GM12878 (cell line): ENCODE results near the gene DGKQ. TPM values are rescaled to one million over a fixed set of nuclear protein-coding genes. Genes with fewer than 3 reads are reported as not detected.

Experiments used
- ASH2L ChIP-seq: fragments of 300-600, 200-600 bp; sonication (generic); IDR thresholded peaks from 2 replicates; pipeline ENCODE4 v1.6.1; 2017; ENCODE audit warnings: low read depth, mild to moderate bottlenecking, borderline replicate concordance
- ATF7 ChIP-seq: fragments of 450-650 bp; IDR thresholded peaks from 2 replicates; pipeline ENCODE4 v1.6.1; 2016; ENCODE audit warnings: low read depth, mild to moderate bottlenecking
- CBFB ChIP-seq: IDR thresholded peaks from 2 replicates; pipeline ENCODE4 v1.6.1; 2016; ENCODE audit warnings: antibody characterized with exemption, low read depth
- CHD4 ChIP-seq: fragments of 200-600 bp; sonication (generic); IDR thresholded peaks from 2 replicates; pipeline ENCODE4 v1.6.1; 2016; ENCODE audit warnings: mild to moderate bottlenecking
- DPF2 ChIP-seq: fragments of 450-650 bp; IDR thresholded peaks from 2 replicates; pipeline ENCODE4 v1.6.1; 2017; ENCODE audit warnings: mild to moderate bottlenecking
- EED ChIP-seq: sonication (generic); IDR thresholded peaks from 2 replicates; pipeline ENCODE4 v1.6.1; 2016; ENCODE audit warnings: antibody characterized with exemption, low read depth
- ELK1 ChIP-seq: IDR thresholded peaks from 2 replicates; pipeline ENCODE4 v1.6.1; 2012; ENCODE audit warnings: low read depth, low read length, improper control_type of control experiment
- FOXK2 ChIP-seq: fragments of 450-650 bp; IDR thresholded peaks from 2 replicates; pipeline ENCODE4 v1.6.1; 2017; ENCODE audit warnings: mild to moderate bottlenecking, moderate library complexity
- HDAC6 ChIP-seq: fragments of 200-600 bp; sonication (generic); IDR thresholded peaks from one replicate; pipeline ENCODE4 v1.8.0; 2017; ENCODE audit warnings: antibody characterized with exemption; ENCODE audit not compliant: unreplicated experiment
- IKZF1 ChIP-seq: fragments of 450-650 bp; conservative IDR thresholded peaks from 2 replicates; pipeline ENCODE4 v1.6.1; 2017; ENCODE audit warnings: antibody characterized with exemption, mild to moderate bottlenecking
- JUND ChIP-seq: IDR thresholded peaks from 2 replicates; pipeline ENCODE4 v1.6.1; 2012; ENCODE audit warnings: low read depth, mild to moderate bottlenecking, low read length, improper control_type of control experiment, moderate library complexity
- NFYA ChIP-seq: IDR thresholded peaks from 2 replicates; pipeline ENCODE4 v1.6.1; 2011; ENCODE audit warnings: low read depth, mild to moderate bottlenecking, low read length, improper control_type of control experiment, borderline replicate concordance
- NKRF ChIP-seq: fragments of 450-650 bp; conservative IDR thresholded peaks from 2 replicates; pipeline ENCODE4 v1.6.1; 2017; ENCODE audit warnings: mild to moderate bottlenecking, moderate library complexity
- POU2F2 ChIP-seq: IDR thresholded peaks from 3 replicates; pipeline ENCODE4 v1.6.1; 2011; ENCODE audit warnings: low read depth, mild to moderate bottlenecking, low read length, borderline replicate concordance
- RCOR1 ChIP-seq: conservative IDR thresholded peaks from 2 replicates; pipeline ENCODE4 v1.6.1; 2012; ENCODE audit warnings: low read depth, low read length, improper control_type of control experiment
- SP1 ChIP-seq: IDR thresholded peaks from one replicate; pipeline ENCODE4 v1.6.1; 2011; ENCODE audit warnings: low read depth, low read length
- SRF ChIP-seq, 2 experiments: IDR thresholded peaks; 2 replicates each; pipeline ENCODE4 v1.6.1; 2011; ENCODE audit warnings: low read depth in 2 of 2, low read length in 2 of 2, mild to moderate bottlenecking in 1 of 2, moderate library complexity in 1 of 2
- YY1 ChIP-seq: IDR thresholded peaks from 2 replicates; pipeline ENCODE4 v1.6.1; 2011; ENCODE audit warnings: low read depth, mild to moderate bottlenecking, low read length
- polyA plus RNA-seq, 11 experiments: library from polyadenylated mRNA; depleted of rRNA in 4 of 11; unstranded in 6 of 11; stranded (reverse) in 5 of 11; fragments of >200 nt; fragmentation: Nextera tagmentation in 4 of 11; fragmentation: Illumina TruSeq in 1 of 11; extraction: Ambion mirVana in 4 of 11; extraction: Trizol in 1 of 11; gene quantifications; 1 replicate in 1 of 11; 2 replicates in 10 of 11; pipeline versions ENCODE4 v1.2.1 to v1.2.3, GENCODE V29; 2011 to 2016; ENCODE audit warnings: inconsistent platforms in 2 of 11, missing spikeins in 2 of 11, low read depth in 1 of 11
- total RNA-seq, 4 experiments: library from RNA; depleted of rRNA in 3 of 4; stranded (reverse); fragments of >200 nt in 3 of 4; fragmentation: Illumina TruSeq in 1 of 4; extraction: Trizol in 1 of 4; gene quantifications; 2 replicates each; pipeline versions ENCODE4 v1.2.1 to v1.2.3, GENCODE V29; 2013 to 2021
- TF ChIP-seq, protein P1 (sequence below): fragments of 450-650 bp; IDR thresholded peaks from 2 replicates; pipeline ENCODE4 v1.6.1; 2018; ENCODE audit warnings: borderline replicate concordance, mild to moderate bottlenecking; ENCODE audit not compliant: partially characterized antibody
- TF ChIP-seq, protein P2 (sequence below): fragments of 450-650 bp; IDR thresholded peaks from 2 replicates; pipeline ENCODE4 v1.6.1; 2017; ENCODE audit warnings: mild to moderate bottlenecking, moderate library complexity

The DGKQ gene
- total and polyA plus RNA-seq, 10 of the 15 experiments (the other 5 are each of a cell fraction or from before 2014, with no cell fraction given) = 0.11 to 10.5 (median 1.4) TPM

DNA sequence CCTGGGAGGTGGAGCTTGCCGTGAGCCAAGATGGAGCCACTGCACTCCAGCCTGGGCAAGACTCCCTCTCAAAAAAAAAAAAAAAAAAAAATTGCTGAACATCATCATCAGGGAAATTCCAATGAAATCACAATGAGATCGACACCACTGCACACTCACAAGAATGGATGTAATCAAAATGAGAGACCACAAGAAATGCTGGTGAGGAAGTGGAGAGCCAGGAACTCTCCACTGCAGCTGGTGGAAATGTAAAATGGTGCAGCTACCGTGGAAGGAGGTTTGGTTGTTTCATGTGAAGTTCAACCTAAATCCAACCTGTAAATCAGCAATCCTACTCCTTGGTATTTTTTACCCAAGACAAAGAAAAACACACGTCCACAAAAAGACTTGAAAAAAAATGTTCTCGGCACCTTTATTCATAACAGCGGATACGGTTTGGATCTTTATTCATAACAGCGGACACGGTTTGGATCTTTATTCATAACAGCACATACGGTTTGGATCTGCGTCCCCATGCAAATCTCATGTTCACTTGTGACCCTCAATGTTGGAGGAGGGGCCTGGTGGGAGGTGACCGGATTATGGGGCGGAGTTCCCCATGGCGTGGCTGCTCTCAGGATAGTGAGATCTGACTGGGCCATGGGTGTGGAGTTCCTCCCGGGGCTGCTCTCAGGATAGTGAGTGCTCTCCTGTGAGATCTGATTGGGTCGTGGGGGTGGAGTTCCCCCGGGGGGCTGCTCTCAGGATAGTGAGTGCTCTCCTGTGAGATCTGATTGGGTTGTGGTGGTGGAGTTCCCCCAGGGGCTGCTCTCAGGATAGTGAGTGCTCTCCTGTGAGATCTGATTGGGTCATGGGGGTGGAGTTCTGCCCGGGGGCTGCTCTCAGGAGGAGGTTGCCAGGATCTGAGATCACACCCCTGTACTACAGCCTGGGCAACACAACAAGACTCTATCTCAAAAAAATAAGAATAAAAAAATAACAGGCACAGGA, 49.0 kb downstream of the DGKQ start (continued):
- no peak; the same call in 1 of the 2 replicates for TF ChIP-seq IKZF1
- TF ChIP-seq, protein P1, sequence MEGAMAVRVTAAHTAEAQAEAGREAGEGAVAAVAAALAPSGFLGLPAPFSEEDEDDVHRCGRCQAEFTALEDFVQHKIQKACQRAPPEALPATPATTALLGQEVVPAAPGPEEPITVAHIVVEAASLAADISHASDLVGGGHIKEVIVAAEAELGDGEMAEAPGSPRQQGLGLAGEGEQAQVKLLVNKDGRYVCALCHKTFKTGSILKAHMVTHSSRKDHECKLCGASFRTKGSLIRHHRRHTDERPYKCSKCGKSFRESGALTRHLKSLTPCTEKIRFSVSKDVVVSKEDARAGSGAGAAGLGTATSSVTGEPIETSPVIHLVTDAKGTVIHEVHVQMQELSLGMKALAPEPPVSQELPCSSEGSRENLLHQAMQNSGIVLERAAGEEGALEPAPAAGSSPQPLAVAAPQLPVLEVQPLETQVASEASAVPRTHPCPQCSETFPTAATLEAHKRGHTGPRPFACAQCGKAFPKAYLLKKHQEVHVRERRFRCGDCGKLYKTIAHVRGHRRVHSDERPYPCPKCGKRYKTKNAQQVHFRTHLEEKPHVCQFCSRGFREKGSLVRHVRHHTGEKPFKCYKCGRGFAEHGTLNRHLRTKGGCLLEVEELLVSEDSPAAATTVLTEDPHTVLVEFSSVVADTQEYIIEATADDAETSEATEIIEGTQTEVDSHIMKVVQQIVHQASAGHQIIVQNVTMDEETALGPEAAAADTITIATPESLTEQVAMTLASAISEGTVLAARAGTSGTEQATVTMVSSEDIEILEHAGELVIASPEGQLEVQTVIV = no peak
- no peak for TF ChIP-seq CHD4
- TF ChIP-seq JUND = no peak
- peak; percentile 25; the same call in 1 of the 2 replicates for TF ChIP-seq EED
- TF ChIP-seq NFYA = no peak
- TF ChIP-seq FOXK2 = no peak
- no peak for TF ChIP-seq NKRF
- TF ChIP-seq RCOR1 = no peak
- TF ChIP-seq ASH2L = no peak
- TF ChIP-seq, protein P2, sequence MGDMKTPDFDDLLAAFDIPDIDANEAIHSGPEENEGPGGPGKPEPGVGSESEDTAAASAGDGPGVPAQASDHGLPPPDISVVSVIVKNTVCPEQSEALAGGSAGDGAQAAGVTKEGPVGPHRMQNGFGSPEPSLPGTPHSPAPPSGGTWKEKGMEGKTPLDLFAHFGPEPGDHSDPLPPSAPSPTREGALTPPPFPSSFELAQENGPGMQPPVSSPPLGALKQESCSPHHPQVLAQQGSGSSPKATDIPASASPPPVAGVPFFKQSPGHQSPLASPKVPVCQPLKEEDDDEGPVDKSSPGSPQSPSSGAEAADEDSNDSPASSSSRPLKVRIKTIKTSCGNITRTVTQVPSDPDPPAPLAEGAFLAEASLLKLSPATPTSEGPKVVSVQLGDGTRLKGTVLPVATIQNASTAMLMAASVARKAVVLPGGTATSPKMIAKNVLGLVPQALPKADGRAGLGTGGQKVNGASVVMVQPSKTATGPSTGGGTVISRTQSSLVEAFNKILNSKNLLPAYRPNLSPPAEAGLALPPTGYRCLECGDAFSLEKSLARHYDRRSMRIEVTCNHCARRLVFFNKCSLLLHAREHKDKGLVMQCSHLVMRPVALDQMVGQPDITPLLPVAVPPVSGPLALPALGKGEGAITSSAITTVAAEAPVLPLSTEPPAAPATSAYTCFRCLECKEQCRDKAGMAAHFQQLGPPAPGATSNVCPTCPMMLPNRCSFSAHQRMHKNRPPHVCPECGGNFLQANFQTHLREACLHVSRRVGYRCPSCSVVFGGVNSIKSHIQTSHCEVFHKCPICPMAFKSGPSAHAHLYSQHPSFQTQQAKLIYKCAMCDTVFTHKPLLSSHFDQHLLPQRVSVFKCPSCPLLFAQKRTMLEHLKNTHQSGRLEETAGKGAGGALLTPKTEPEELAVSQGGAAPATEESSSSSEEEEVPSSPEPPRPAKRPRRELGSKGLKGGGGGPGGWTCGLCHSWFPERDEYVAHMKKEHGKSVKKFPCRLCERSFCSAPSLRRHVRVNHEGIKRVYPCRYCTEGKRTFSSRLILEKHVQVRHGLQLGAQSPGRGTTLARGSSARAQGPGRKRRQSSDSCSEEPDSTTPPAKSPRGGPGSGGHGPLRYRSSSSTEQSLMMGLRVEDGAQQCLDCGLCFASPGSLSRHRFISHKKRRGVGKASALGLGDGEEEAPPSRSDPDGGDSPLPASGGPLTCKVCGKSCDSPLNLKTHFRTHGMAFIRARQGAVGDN = no peak
- no peak; the same call in 1 of the 2 replicates for TF ChIP-seq CBFB
- TF ChIP-seq HDAC6 = no peak
- TF ChIP-seq YY1 = 0 out of 2 replicates have a peak, but pooled peaks have one; percentile 28
- TF ChIP-seq SRF (IDR thresholded peaks at IDR 0.05; ENCODE audit: low read depth in 2 of 2, low read length in 2 of 2) = no peak
- 0 out of 2 replicates have a peak, but pooled peaks have one; percentile 66 for TF ChIP-seq DPF2
- no peak; the same call in 1 of the 2 replicates for TF ChIP-seq ATF7
- TF ChIP-seq ELK1 = no peak
- no peak for TF ChIP-seq POU2F2
- TF ChIP-seq SP1 = no peak
